Astrocyte of the cerebellum (primary cell): Measurements from ENCODE around the gene RHOT1.
"Not testable (repeated sequence)": the region's sequence is repeated elsewhere in the genome, so short reads cannot be mapped to it uniquely, and the experiment has no call there.

ENCODE experiments used
- DNase-seq: peaks from one replicate; pipeline ENCODE4 v3.0.0-alpha.2; 2011; ENCODE audit warnings: low read depth
- H3K4me3 ChIP-seq: 2 replicates; pipeline ENCODE4 v1.5.1; 2011; ENCODE audit warnings: mild to moderate bottlenecking, low read depth, low read length, moderate library complexity
- CTCF ChIP-seq: IDR thresholded peaks from 2 replicates; pipeline ENCODE4 v1.5.1; 2012; ENCODE audit warnings: low read length, low read depth, moderate library complexity, mild to moderate bottlenecking; ENCODE audit errors: missing control alignments
- in situ Hi-C: cut with HindIII; loops from 2 replicates; pipeline ENCODE4 v1.10.0; 2017; ENCODE audit warnings: low sequenced_read_pairs

RHOT1 gene

GRCh38 chr17:32159586-32160438 is 17.5 kb downstream of the RHOT1 start:
- no peak for TF ChIP-seq CTCF
- no peak for DNase-seq
- in situ Hi-C loops: no loop called here
- H3K4me3 ChIP-seq: no peak overlapping the region

DNA sequence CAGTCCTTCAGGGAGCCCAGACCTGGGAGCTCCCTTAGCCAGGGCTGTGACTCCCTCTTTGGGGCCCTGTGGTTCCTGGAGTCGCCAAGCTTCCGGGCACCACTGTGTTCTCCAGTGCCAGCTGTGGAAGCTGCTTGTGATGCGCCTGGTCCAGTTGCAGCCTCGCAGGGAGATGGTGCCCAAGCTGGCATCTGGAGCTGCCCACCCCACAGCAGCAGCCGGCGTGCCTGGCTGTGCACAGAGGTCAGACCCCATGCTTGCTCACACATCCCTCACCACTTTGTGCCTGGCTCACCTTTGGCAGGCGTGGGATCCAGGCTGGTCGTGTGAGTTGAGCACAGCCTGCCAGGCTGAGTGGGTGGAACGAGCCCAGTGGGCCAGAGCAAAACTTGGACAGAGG is 18.2 kb downstream of the RHOT1 start:
- H3K4me3 ChIP-seq: no peak overlapping the region
- no peak for TF ChIP-seq CTCF
- in situ Hi-C loops: no loop called here
- DNase-seq: no peak

DNA sequence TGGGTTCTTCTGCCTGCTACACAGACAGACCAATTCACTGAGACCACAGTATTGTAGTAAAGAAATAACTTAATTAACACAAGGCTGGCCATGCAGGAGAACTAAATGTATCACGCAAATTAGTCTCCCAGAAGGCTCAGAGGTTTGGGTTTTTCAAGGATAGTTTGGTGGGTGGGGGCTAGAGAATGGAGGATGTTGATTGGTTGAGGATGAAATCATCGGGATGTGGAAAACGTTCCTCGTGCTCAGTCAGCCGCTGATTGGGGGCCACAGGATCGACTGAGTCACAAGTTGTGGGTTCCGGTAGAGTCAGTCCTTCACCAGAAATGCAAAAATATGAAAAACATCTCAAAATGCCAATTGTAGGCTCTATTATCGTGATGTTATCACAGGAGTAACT is 18.7 kb downstream of the RHOT1 start:
- DNase-seq: peak; percentile 65
- no peak for TF ChIP-seq CTCF
- no peak overlapping the region for H3K4me3 ChIP-seq
- in situ Hi-C loops: no loop called here

GRCh38 chr17:32161506-32162365 is 19.4 kb downstream of the RHOT1 start:
- TF ChIP-seq CTCF: no peak
- DNase-seq: peak; percentile 67
- H3K4me3 ChIP-seq: no peak overlapping the region
- in situ Hi-C loops: no loop called here

GRCh38 chr17:32174889-32175288 is 32.6 kb downstream of the RHOT1 start:
- in situ Hi-C loops: no loop called here
- no peak for TF ChIP-seq CTCF
- H3K4me3 ChIP-seq: no peak overlapping the region
- DNase-seq: no peak

GRCh38 chr17:32178679-32179078 is 36.4 kb downstream of the RHOT1 start:
- H3K4me3 ChIP-seq, DNase-seq, in situ Hi-C loops: not testable (repeated sequence)

- DNase-seq, H3K4me3 ChIP-seq, in situ Hi-C loops: not testable (repeated sequence)
Measured at GRCh38 chr17:32179103-32179502, 36.8 kb downstream of the RHOT1 start.

- H3K4me3 ChIP-seq, DNase-seq, in situ Hi-C loops: not testable (repeated sequence)
Measured at GRCh38 chr17:32179526-32179925, 37.2 kb downstream of the RHOT1 start.

- H3K4me3 ChIP-seq, in situ Hi-C loops: not testable (repeated sequence)
Measured at GRCh38 chr17:32180262-32180661, 38.0 kb downstream of the RHOT1 start.

More at GRCh38 chr17:32180262-32180661, 38.0 kb downstream of the RHOT1 start:
- not testable (repeated sequence) for DNase-seq
